A673 (cell line): ENCODE data around the gene CCDC171. TPM values are rescaled to one million over a fixed set of nuclear protein-coding genes. Genes with fewer than 3 reads are reported as not detected.

Source experiments
- BruUV-seq: library from RNA; stranded (reverse); fragments of 400-500 nt; replicated peaks from 2 replicates; lab custom pipeline; 2021; lab: Mats Ljungman, UMichigan
- CTCF ChIA-PET: fragments of 300-600 bp; sonication (Branson Sonifier 250); formaldehyde crosslinking; loops from one replicate; lab custom pipeline; 2022; ENCODE audit warnings: antibody characterized with exemption; lab: Charles Lee
- POLR2A ChIA-PET: fragments of 300-600 bp; sonication (Branson Sonifier 250); formaldehyde crosslinking; loops from one replicate; lab custom pipeline; 2022; ENCODE audit warnings: antibody characterized with exemption; ENCODE audit not compliant: low non-redundant PET; lab: Charles Lee
- DNase-seq: peaks from one replicate; pipeline ENCODE4 v3.0.0-alpha.2; 2015; ENCODE audit warnings: low spot score
- H3K27ac ChIP-seq: fragments of 200-600 bp; sonication (generic); 2 replicates; pipeline ENCODE4 v1.5.1; 2016; ENCODE audit warnings: mixed run types, low read depth, mild to moderate bottlenecking, mixed read lengths, antibody characterized with exemption, low read length; ENCODE audit not compliant: poor library complexity, severe bottlenecking
- H3K27me3 ChIP-seq: fragments of 200-600 bp; sonication (generic); replicated peaks from 2 replicates; pipeline ENCODE4 v1.6.1; 2017; ENCODE audit warnings: mixed run types, low read depth, mild to moderate bottlenecking, mixed read lengths, antibody characterized with exemption, low read length; ENCODE audit not compliant: insufficient read depth, poor library complexity
- H3K36me3 ChIP-seq: fragments of 200-600 bp; sonication (generic); 2 replicates; pipeline ENCODE4 v1.6.1; 2016; ENCODE audit warnings: mixed run types, mild to moderate bottlenecking, mixed read lengths, antibody characterized with exemption, low read length; ENCODE audit not compliant: insufficient read depth, poor library complexity, severe bottlenecking
- H3K4me1 ChIP-seq: fragments of 200-600 bp; sonication (generic); 2 replicates; pipeline ENCODE4 v1.6.1; 2017; ENCODE audit warnings: mixed run types, mild to moderate bottlenecking, mixed read lengths, antibody characterized with exemption, low read length; ENCODE audit not compliant: insufficient read depth, poor library complexity, severe bottlenecking
- H3K4me3 ChIP-seq: fragments of 200-600 bp; sonication (generic); 2 replicates; pipeline ENCODE4 v1.5.1; 2016; ENCODE audit warnings: low read depth, mixed run types, mild to moderate bottlenecking, mixed read lengths, low read length; ENCODE audit not compliant: poor library complexity, severe bottlenecking
- H3K9me3 ChIP-seq: fragments of 200-600 bp; sonication (generic); 2 replicates; pipeline ENCODE4 v1.6.1; 2016; ENCODE audit warnings: mixed run types, low read depth, mild to moderate bottlenecking, mixed read lengths, antibody characterized with exemption, low read length; ENCODE audit not compliant: poor library complexity, severe bottlenecking
- EZH2 ChIP-seq: fragments of 200-600 bp; sonication (generic); IDR thresholded peaks from 2 replicates; pipeline ENCODE4 v1.6.1; 2017; ENCODE audit warnings: borderline replicate concordance, low read depth, mild to moderate bottlenecking, mixed read lengths, antibody characterized with exemption, low read length; ENCODE audit not compliant: poor library complexity, severe bottlenecking
- intact Hi-C: fragments of 100-400 bp; cut with micrococcal nuclease; formaldehyde crosslinking; loops from one replicate; pipeline ENCODE4 v1.10.0; 2022; ENCODE audit not compliant: unreplicated experiment
- total RNA-seq: library from RNA; stranded (reverse); gene quantifications from 2 replicates; pipeline ENCODE4 v1.2.3, GENCODE V29; 2021
- TF ChIP-seq, protein P1 (sequence below): fragments of 300-800, 200-600 bp; sonication (generic); conservative IDR thresholded peaks from 2 replicates; pipeline ENCODE4 v1.5.1; 2017; ENCODE audit warnings: low read depth, mild to moderate bottlenecking, antibody characterized with exemption, low read length, moderate library complexity, mixed read lengths

CCDC171 gene
- total RNA-seq, 1 experiment from 2014 or later = 72.5 TPM

DNA sequence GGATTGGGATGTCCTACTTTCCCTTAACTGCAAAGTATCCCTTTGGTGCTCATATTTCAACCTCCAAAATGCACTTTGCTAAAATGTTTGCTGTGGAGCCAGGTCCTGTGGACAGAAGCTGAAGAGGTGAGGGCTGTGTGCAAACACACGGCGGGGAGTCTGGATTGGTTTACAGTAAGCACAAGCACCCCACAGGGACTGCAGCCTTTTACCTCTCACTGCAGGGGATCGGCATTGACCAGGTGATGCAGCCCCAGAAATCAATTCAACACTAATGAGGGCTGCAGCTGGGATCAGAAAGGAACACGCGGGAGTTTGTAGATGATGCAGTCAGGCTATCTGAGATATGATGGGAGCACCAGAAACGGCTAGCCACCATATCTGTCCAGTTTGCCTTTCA, 450.9 kb downstream of the CCDC171 start:
- ChIA-PET CTCF (no interaction called here), POLR2A (no interaction called here)
- no peaks in the 10 kb centered on the region for H3K27me3 ChIP-seq
- TF ChIP-seq, protein P1, sequence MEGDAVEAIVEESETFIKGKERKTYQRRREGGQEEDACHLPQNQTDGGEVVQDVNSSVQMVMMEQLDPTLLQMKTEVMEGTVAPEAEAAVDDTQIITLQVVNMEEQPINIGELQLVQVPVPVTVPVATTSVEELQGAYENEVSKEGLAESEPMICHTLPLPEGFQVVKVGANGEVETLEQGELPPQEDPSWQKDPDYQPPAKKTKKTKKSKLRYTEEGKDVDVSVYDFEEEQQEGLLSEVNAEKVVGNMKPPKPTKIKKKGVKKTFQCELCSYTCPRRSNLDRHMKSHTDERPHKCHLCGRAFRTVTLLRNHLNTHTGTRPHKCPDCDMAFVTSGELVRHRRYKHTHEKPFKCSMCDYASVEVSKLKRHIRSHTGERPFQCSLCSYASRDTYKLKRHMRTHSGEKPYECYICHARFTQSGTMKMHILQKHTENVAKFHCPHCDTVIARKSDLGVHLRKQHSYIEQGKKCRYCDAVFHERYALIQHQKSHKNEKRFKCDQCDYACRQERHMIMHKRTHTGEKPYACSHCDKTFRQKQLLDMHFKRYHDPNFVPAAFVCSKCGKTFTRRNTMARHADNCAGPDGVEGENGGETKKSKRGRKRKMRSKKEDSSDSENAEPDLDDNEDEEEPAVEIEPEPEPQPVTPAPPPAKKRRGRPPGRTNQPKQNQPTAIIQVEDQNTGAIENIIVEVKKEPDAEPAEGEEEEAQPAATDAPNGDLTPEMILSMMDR = no peak
- TF ChIP-seq EZH2 = no peak
- no peak for DNase-seq
- H3K4me3 ChIP-seq = no peak overlapping the region
- peaks cover 8% of the 10 kb centered on the region for H3K4me1 ChIP-seq
- H3K9me3 ChIP-seq = no peaks in the 10 kb centered on the region
- intact Hi-C loops = no loop called here
- H3K27ac ChIP-seq = no peak overlapping the region
- BruUV-seq = no TSS peak
- peaks cover 7% of the 10 kb centered on the region for H3K36me3 ChIP-seq

DNA sequence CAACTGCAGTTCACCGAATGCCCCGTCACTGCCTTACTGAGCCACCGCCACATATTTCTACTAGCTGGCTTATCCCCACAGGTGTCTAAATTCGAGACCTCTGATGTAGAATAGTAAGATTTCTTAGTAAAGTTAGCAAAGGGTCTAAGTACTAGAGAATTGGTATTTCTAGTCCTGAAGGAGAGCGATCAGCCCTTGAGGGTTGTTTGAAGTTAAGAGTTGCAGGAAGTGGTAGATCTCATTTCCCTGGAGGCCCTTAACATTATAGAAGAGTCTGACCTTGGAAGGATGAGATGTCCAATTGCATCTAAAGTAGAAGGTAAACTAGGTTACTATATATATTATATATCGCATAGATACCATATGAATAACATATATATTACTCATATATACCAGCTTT, 451.8 kb downstream of the CCDC171 start:
- intact Hi-C loops = no loop called here
- TF ChIP-seq EZH2 = no peak
- TF ChIP-seq, protein P1 = no peak
- BruUV-seq = no TSS peak
- DNase-seq = no peak
- Histone ChIP-seq H3K9me3 (no peaks in the 10 kb centered on the region), H3K4me3 (no peak overlapping the region), H3K4me1 (peaks cover 6% of the 10 kb centered on the region), H3K36me3 (peaks cover 7% of the 10 kb centered on the region), H3K27me3 (no peaks in the 10 kb centered on the region), H3K27ac (no peak overlapping the region)
- CTCF ChIA-PET = no interaction called here
- POLR2A ChIA-PET = no interaction called here

DNA sequence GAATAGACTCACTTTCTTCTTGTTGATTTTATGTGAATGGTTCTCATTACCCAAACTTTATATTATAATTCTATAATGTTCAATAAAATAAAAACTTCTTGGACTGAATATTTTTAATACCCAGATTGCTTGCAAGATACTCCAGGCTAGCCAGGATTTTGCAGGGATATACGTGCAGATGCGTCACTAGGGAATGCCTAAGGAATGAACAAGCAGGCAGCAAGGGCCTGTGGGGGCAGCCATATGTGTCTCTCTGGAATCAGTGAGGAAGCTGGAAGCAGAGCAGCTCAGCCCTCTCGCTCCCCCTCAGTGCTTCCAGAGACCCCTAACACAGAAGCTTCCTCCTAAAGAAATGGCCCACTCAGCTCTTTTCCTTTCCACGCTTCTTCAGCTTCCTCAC, 457.4 kb downstream of the CCDC171 start:
- Histone ChIP-seq H3K27ac (no peak overlapping the region), H3K4me3 (no peak overlapping the region), H3K27me3 (no peaks in the 10 kb centered on the region), H3K36me3 (peaks cover 18% of the 10 kb centered on the region), H3K9me3 (no peaks in the 10 kb centered on the region), H3K4me1 (no peaks in the 10 kb centered on the region)
- BruUV-seq = no TSS peak
- ChIA-PET CTCF (no interaction called here), POLR2A (no interaction called here)
- DNase-seq = no peak
- intact Hi-C loops = no loop called here
- TF ChIP-seq, protein P1 = no peak
- no peak for TF ChIP-seq EZH2
